ENCODE measurements around the gene DCAF6. TPM values are rescaled to one million over a fixed set of nuclear protein-coding genes. Genes with fewer than 3 reads are reported as not detected.
A peak's percentile ranks its signal among the peaks of the same experiment; 100 is the strongest.

The DCAF6 gene
- total RNA-seq, 2 donors from 2014 or later, result 28.1 to 33.0 TPM

- Mint-ChIP-seq H3K27ac (peak overlapping the region in 1 of 2 donors; percentile 50), H3K36me3 (no peaks in the 10 kb centered on the region), H3K9me3 (no peaks in the 10 kb centered on the region)
- no peak for DNase-seq (ENCODE audit: low spot score in 2 of 2)
- ATAC-seq, result no peak
These were observed 159.0 kb downstream of the DCAF6 start for GRCh38 chr1:168095476-168095875.

- H3K27ac Mint-ChIP-seq, result no peak overlapping the region
- H3K36me3 Mint-ChIP-seq, result no peaks in the 10 kb centered on the region
- no peak for ATAC-seq
- DNase-seq (ENCODE audit: low spot score in 2 of 2), result peak in 1 of 2 donors; percentile 45
- no peaks in the 10 kb centered on the region for H3K9me3 Mint-ChIP-seq
These were observed 160.0 kb downstream of the DCAF6 start for GRCh38 chr1:168096296-168097165.

GRCh38 chr1:168097921-168098528, 161.5 kb downstream of the DCAF6 start:
- H3K9me3 Mint-ChIP-seq, result no peaks in the 10 kb centered on the region
- no peak overlapping the region for H3K27ac Mint-ChIP-seq
- ATAC-seq, result no peak

GRCh38 chr1:168098534-168099320, 162.2 kb downstream of the DCAF6 start:
- Mint-ChIP-seq H3K36me3 (no peaks in the 10 kb centered on the region), H3K27ac (no peak overlapping the region), H3K9me3 (no peaks in the 10 kb centered on the region)
- peak in 1 of 2 donors; percentile 34 for DNase-seq (ENCODE audit: low spot score in 2 of 2)
- no peak for ATAC-seq

More at GRCh38 chr1:168097921-168098528, 161.5 kb downstream of the DCAF6 start:
- H3K36me3 Mint-ChIP-seq, result no peaks in the 10 kb centered on the region
- peak in 1 of 2 donors; percentile 49 for DNase-seq (ENCODE audit: low spot score in 2 of 2)

GRCh38 chr1:168099337-168099801, 162.9 kb downstream of the DCAF6 start:
- H3K36me3 Mint-ChIP-seq, result no peaks in the 10 kb centered on the region
- H3K9me3 Mint-ChIP-seq, result no peaks in the 10 kb centered on the region
- peak overlapping the region in 1 of 2 donors; percentile 68 for H3K27ac Mint-ChIP-seq
- ATAC-seq (no peak), DNase-seq (ENCODE audit: low spot score in 2 of 2) (peak in 1 of 2 donors; percentile 33)

GRCh38 chr1:168100315-168101002, 164.0 kb downstream of the DCAF6 start:
- H3K36me3 Mint-ChIP-seq, result no peaks in the 10 kb centered on the region
- no peaks in the 10 kb centered on the region for H3K9me3 Mint-ChIP-seq
- no peak for ATAC-seq
- H3K27ac Mint-ChIP-seq, result no peak overlapping the region
- DNase-seq (ENCODE audit: low spot score in 2 of 2), result no peak

GRCh38 chr1:168101336-168101735, 164.9 kb downstream of the DCAF6 start:
- no peak for DNase-seq (ENCODE audit: low spot score in 2 of 2)
- Mint-ChIP-seq H3K27ac (no peak overlapping the region), H3K36me3 (no peaks in the 10 kb centered on the region), H3K9me3 (no peaks in the 10 kb centered on the region)
- no peak for ATAC-seq

GRCh38 chr1:168102487-168102886, 166.0 kb downstream of the DCAF6 start:
- Mint-ChIP-seq H3K9me3 (no peaks in the 10 kb centered on the region), H3K36me3 (no peaks in the 10 kb centered on the region), H3K27ac (peak overlapping the region in 1 of 2 donors; percentile 77)
- peak in 1 of 2 donors; percentile 50 for ATAC-seq
- no peak for DNase-seq (ENCODE audit: low spot score in 2 of 2)

GRCh38 chr1:168104535-168104934, 168.1 kb downstream of the DCAF6 start:
- no peak for ATAC-seq
- DNase-seq (ENCODE audit: low spot score in 2 of 2), result peak in 1 of 2 donors; percentile 28
- no peaks in the 10 kb centered on the region for H3K9me3 Mint-ChIP-seq
- no peaks in the 10 kb centered on the region for H3K36me3 Mint-ChIP-seq
- no peak overlapping the region for H3K27ac Mint-ChIP-seq

- no peak for DNase-seq (ENCODE audit: low spot score in 2 of 2)
- Mint-ChIP-seq H3K27ac (no peak overlapping the region), H3K36me3 (no peaks in the 10 kb centered on the region), H3K9me3 (no peaks in the 10 kb centered on the region)
- ATAC-seq, result no peak
These were observed 169.4 kb downstream of the DCAF6 start for GRCh38 chr1:168105846-168106245.

- Mint-ChIP-seq H3K27ac (no peak overlapping the region), H3K36me3 (no peaks in the 10 kb centered on the region), H3K9me3 (no peaks in the 10 kb centered on the region)
- no peak for ATAC-seq
- DNase-seq (ENCODE audit: low spot score in 2 of 2), result peak in 1 of 2 donors; percentile 9
These were observed 169.8 kb downstream of the DCAF6 start for GRCh38 chr1:168106274-168106673.

GRCh38 chr1:168110896-168111545, 174.5 kb downstream of the DCAF6 start:
- no peaks in the 10 kb centered on the region for H3K9me3 Mint-ChIP-seq
- no peaks in the 10 kb centered on the region for H3K36me3 Mint-ChIP-seq
- no peak for DNase-seq (ENCODE audit: low spot score in 2 of 2)
- no peak overlapping the region for H3K27ac Mint-ChIP-seq
- no peak for ATAC-seq

GRCh38 chr1:168112673-168113305, 176.3 kb downstream of the DCAF6 start:
- peak overlapping the region in 1 of 2 donors; percentile 52 for H3K27ac Mint-ChIP-seq
- DNase-seq (ENCODE audit: low spot score in 2 of 2) (peak in 1 of 2 donors; percentile 66), ATAC-seq (peak; percentile 92 to 93)
- H3K36me3 Mint-ChIP-seq, result no peaks in the 10 kb centered on the region
- H3K9me3 Mint-ChIP-seq, result no peaks in the 10 kb centered on the region

- Mint-ChIP-seq H3K36me3 (peaks cover 0 to 7% of the 10 kb centered on the region in 2 donors), H3K9me3 (no peaks in the 10 kb centered on the region), H3K27ac (no peak overlapping the region)
- DNase-seq (ENCODE audit: low spot score in 2 of 2) (no peak), ATAC-seq (no peak)
These were observed 178.4 kb downstream of the DCAF6 start for GRCh38 chr1:168114845-168115244.

- Mint-ChIP-seq H3K9me3 (no peaks in the 10 kb centered on the region), H3K27ac (no peak overlapping the region), H3K36me3 (peaks cover 0 to 9% of the 10 kb centered on the region in 2 donors)
- ATAC-seq, result no peak
- no peak for DNase-seq (ENCODE audit: low spot score in 2 of 2)
These were observed 179.9 kb downstream of the DCAF6 start for GRCh38 chr1:168116327-168116799.
